ENCODE data around the gene SHF.

GRCh38 chr15:45136378-45136764 lies 51.4 kb downstream of the SHF start:
- TF ChIP-seq CTCF (IDR thresholded peaks at IDR 0.05): peak; percentile 27
- TF ChIP-seq EZH2 (IDR thresholded peaks at IDR 0.05; ENCODE audit: borderline replicate concordance, insufficient read depth, low read depth, low read length, poor library complexity, severe bottlenecking): no peak

Data from B cell (primary cell).